Measurements from ENCODE around the gene GYPC.
"Not testable (repeated sequence)": the region's sequence is repeated elsewhere in the genome, so short reads cannot be mapped to it uniquely, and the experiment has no call there.

Gene GYPC

GRCh38 chr2:126655500-126656430 is at the start of gene GYPC:
Gene GYPC, plus strand, starts transcription at chr2:126656158. Its CDS starts 106 bp downstream, at chr2:126656264.
- no peak for DNase-seq

DNA sequence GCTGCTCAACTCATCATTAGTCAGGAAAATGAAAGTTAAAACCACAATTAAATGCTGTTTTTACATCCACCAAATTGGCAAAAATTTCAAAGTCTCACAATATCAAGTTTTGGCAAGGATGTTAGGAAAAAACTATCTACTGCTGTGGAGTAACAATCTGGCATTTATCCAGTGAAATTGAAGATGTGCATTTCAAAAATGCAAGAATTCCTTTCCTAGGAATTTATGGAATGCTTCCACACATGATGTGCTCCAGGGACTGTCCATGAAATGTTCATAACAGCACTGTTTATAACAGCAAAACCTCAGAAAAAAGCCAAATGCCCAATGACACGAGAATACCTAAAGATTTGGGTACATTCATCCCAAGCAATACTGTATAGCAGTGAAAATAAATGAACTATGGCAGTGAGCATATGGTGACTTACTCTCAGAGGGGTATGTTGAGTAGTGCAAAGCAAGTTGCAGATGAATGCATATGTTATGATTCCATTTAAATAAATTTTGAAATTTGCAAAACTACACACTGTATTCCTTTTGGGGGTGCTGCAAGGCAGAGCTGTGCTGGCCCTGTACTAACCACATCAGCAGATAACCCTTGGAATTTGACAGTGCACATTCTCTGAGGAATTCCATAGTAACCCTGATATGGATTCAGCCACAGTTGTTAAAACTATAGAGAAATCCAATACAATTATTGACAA is 41.3 kb upstream of the GYPC start:
- DNase-seq: no peak

DNA sequence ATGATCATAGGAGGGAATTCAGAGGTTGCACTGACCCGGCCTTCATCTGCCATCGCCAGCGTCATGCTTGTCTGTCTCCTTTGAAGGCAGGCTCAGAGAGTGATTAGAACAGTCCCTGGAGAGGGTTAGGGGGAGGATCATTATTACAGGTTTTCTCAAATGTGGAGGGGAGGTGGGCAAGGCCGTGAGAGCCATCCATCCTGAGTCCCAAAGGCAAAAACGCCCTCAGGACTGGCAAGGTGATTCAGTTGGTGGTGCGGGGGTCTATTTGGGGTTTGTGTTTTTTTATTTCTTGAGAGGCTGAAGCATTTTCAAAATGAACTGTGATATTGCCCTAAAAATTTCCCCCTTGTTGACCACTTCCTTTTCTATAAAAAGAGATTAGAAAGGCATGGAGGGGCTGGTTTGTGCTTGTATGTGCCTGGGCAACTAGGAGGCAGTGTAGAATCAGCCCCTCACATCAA is 39.3 kb upstream of the GYPC start:
- DNase-seq: no peak

GRCh38 chr2:126620302-126620701 is 35.7 kb upstream of the GYPC start:
- DNase-seq: no peak

DNA sequence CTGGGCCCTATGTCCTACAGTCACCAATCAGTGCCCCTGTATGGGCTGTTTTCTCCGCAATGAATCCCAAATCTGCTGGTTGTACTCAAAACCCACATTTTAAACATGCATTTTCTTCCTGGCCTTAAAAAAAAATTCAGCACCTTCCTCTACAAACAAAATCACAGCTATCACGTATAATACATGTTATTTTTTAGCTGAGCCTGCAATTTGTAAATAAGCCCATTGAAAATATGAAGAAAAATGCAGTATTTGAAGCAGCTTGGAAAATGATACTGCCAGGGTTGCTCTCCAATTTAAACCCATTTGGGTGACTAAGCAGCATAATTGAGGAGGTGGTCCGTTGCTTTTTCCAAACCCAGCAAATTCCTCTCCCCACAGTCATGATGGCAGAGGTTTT is 33.0 kb upstream of the GYPC start:
- no peak for DNase-seq

DNA sequence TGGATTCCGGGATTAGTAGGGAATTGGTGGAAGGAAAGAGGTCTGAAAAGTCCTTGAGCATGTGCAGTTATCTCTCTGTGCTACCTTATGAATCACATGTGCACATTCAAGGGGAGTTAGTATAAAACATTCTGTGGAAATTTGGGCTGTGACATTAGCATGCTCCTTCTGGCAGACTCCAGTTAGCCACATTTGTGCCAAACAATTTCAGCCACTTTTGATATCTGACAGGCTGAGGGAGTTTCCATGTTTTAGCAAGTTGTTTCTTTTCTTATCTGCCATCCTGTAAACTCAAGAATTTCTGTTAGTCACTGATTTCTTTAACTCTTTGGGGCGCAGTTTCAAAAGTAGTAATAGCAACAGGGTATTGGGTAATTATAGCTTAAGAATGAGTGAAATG is 28.3 kb upstream of the GYPC start:
- no peak for DNase-seq

GRCh38 chr2:126634273-126634861 is 21.6 kb upstream of the GYPC start:
- DNase-seq: no peak

DNA sequence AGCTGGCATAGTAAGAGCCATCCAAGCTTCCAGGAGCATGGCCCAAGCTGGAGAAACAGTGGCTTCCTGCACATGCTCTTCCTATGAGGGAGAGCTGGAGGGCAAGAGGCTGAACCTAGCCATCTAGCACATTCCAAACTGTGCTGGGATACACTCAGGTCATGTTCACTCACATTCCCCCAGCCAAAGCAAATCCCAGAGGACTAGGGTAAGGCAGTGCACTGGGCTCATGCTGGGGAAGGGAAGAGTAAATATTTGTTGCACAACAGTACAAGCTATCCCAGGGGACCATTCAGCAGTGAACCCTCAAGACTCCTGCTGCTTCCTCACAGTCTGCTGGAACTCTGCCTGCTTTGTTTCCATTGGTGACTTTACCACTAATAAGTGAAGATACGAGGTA is 20.7 kb upstream of the GYPC start:
- DNase-seq: no peak

GRCh38 chr2:126635736-126636135 is 20.2 kb upstream of the GYPC start:
- DNase-seq: no peak

- DNase-seq: no peak
Observed at GRCh38 chr2:126637386-126637785, 18.6 kb upstream of the GYPC start.

DNA sequence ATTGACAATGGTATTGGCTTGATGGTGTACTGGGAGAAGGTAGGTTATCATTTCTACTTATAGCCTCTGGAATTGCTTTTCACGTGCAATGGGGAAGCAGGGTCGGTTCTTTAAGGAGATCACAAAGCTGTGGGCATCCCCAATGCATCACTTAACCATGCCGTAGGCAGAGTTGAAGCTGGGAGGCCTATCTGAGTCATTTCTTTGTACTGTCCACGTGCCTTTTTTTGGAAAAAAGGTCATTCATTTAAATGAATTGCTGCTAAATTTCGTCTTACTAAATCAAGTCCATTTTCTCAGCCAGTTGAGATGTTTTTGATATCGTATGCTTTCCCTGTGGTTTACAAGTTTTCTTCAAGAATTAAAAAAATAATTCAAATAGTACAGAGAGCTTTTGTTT is 17.2 kb upstream of the GYPC start:
- DNase-seq: no peak

GRCh38 chr2:126639276-126639675 is 16.7 kb upstream of the GYPC start:
- no peak for DNase-seq

DNA sequence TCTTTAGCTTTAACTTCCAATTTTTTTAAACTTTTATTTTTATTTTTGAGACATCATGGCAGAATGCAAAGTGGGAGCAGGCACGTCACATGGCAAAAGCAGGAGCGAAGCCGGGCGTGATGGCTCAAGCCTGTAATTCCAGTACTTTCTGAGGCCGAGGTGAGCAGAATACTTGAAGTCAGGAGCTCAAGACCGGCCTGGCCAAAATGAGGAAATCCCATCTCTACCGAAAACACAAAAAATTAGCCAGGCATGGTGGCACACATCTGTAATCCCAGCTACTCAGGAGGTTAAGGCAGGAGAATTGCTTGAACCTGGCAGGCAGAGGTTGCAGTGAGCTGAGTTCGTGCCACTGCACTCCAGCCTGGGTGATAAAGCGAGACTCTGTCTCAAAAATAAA is 14.7 kb upstream of the GYPC start:
- not testable (repeated sequence) for DNase-seq

GRCh38 chr2:126642031-126642430 is 13.9 kb upstream of the GYPC start:
- no peak for DNase-seq

DNA sequence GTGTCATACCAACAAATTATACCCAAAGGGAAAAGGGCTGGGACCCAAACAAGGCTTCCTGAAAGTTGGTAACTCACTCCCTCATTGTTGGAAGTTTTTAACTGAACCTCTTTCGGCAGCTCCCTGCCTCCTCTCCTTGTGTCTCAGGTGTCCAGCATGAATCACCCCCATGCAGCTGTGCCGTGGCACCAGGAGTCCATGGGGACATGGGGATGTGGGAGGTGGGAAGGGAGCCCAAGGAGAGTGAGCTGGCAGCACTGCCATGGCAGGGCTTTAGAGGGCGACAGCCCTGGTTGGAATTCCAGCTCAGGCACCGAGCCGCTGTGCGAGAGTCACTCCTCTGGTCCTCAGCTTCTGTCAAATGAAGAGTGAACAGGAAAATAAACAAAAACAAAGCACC is 12.5 kb upstream of the GYPC start:
- DNase-seq: no peak

- no peak for DNase-seq
Observed at GRCh38 chr2:126643972-126644371, 12.0 kb upstream of the GYPC start.

DNA sequence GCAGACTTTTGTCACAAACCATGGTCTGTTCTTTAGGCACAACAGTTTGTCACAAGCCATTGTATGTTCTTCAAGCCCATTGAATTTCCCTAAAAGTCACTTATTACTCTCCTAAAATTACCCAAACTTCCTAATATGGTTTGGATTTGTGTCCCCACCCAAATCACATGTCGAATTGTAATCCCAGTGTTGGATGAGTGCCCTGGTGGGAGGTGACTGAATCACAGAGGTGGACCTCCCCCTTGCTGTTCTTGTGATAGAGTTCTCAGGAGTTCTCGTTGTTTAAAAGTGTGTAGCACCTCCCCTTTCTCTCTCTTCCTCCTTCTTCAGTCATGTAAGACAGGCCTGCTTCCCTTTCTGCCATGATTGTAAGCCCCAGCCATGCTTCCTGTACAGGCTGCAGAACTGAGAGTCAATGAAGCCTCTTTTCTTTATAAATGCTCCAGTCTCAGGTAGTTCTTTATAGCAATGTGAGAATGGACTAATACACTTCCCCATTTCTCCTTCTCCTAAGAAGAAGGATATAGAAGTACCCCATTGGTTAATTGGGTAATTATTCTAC is 11.2 kb upstream of the GYPC start:
- no peak for DNase-seq

DNA sequence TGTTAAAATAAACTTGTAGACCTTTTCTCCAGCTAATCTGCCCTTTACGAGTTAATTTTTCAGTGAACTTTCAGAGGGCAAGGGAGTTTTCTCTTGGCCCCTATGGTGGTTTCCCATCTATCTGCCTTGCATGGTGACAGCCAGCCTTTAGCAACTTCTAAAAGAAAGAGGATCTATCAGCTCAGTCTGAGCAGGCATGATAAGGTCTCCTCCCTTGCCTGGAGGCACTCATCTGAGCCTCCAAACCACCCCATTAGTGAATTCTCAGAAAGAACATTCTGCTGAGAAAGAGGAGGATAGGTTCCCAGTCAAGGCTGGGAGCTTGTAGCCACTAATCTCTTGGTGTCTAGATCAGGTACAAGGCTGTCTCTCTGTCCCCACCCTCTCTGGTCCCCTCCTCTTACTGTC is 10.7 kb upstream of the GYPC start:
- DNase-seq: no peak

GRCh38 chr2:126646026-126646425 is 9.9 kb upstream of the GYPC start:
- no peak for DNase-seq

GRCh38 chr2:126647714-126648344 is 8.1 kb upstream of the GYPC start:
- DNase-seq: not testable (repeated sequence)

DNA sequence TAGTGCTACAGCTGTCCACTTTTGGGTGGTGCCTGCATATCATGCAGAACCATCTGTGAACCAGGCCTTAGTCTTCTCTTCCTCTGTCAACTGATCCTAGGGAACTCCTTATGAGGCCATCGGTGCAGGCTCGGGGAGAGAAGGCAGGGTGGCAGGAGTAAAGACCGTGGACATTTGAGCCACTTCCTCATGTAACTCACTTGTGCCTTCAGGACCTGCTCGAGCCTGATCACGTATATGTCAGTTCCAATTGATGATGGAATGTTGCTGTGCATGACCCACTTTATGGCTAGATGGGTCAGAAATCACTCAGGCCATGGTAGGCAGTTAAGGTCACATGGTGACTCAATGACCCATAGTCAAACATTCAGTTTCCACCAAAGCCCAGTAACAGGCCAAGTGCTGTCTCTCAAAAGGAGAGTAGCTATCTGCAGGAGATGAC is 7.6 kb upstream of the GYPC start:
- not testable (repeated sequence) for DNase-seq

DNA sequence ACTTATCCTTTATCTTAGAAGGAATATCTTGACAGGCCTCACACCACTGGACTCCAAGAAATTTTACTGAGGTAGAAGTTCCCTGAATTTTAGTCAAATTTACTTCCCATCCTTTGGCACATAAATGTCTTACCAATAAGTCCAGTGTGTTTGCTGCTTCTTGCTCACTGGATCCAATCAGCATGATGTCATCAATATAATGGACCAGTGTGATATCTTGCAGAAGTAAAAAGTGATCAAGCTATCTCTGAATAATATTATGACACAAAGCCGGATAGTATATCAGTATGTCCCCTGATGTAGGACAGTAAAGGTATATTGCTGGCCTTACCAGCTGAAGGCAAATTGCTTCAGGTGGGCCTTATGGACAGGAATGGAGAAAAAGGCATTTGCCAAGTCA is 6.9 kb upstream of the GYPC start:
- no peak for DNase-seq

DNA sequence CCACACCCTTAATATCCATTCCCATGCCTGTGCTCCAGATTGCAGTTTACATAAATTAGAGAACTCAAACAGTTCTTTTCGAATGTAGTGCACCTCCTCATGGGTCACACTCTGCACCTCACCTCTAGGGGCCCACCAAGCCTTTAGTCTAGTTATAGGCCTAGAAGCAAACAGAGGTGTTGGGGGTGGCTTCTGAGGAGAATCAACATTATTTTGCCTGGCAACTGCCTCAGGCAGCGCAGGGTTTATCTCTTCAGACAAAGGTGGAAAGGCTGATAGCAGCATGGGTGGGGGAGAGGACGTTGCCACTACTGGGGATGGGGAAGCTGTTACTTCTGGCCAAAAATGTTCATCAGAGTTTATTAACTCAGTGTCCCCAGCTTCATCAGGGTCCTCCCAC is 5.0 kb upstream of the GYPC start:
- DNase-seq: no peak
